Osteoblast (primary cell): ENCODE results near the gene TMCC1. TPM values are rescaled to one million over a fixed set of nuclear protein-coding genes. Genes with fewer than 3 reads are reported as not detected.

ENCODE experiments used
- DNase-seq: peaks from one replicate; pipeline ENCODE4 v3.0.0; 2011; ENCODE audit warnings: low spot score, mixed read lengths; ENCODE audit not compliant: insufficient read length; ENCODE audit errors: missing footprints
- H2AFZ ChIP-seq: 2 replicates; pipeline ENCODE4 v1.6.0; 2011; ENCODE audit warnings: mild to moderate bottlenecking, low read length
- H3K27ac ChIP-seq: 2 replicates; pipeline ENCODE4 v1.5.1; 2011; ENCODE audit warnings: mild to moderate bottlenecking, low read depth, low read length, moderate library complexity
- H3K27me3 ChIP-seq: 2 replicates; pipeline ENCODE4 v1.6.0; 2012; ENCODE audit warnings: mild to moderate bottlenecking, control low read depth, inconsistent platforms, low read length, moderate library complexity; ENCODE audit not compliant: insufficient read depth
- H3K36me3 ChIP-seq: 2 replicates; pipeline ENCODE4 v1.5.1; 2011; ENCODE audit warnings: mild to moderate bottlenecking, low read length, control low read depth, moderate library complexity; ENCODE audit not compliant: insufficient read depth
- H3K4me1 ChIP-seq: 2 replicates; pipeline ENCODE4 v1.5.1; 2011; ENCODE audit warnings: mild to moderate bottlenecking, low read length, control low read depth, moderate library complexity; ENCODE audit not compliant: insufficient read depth
- H3K4me2 ChIP-seq: 2 replicates; pipeline ENCODE4 v1.6.0; 2011; ENCODE audit warnings: mild to moderate bottlenecking, low read length; ENCODE audit not compliant: insufficient read depth
- H3K4me3 ChIP-seq: fragments of 200-600 bp; sonication (generic); 3 replicates; pipeline ENCODE4 v1.5.1; 2012; ENCODE audit warnings: mild to moderate bottlenecking, low read length, inconsistent platforms; ENCODE audit not compliant: insufficient read depth
- H3K79me2 ChIP-seq: 2 replicates; pipeline ENCODE4 v1.6.0; 2012; ENCODE audit warnings: mild to moderate bottlenecking, low read length, control low read depth, inconsistent platforms; ENCODE audit not compliant: insufficient read depth
- H3K9me3 ChIP-seq: 2 replicates; pipeline ENCODE4 v1.5.1; 2011; ENCODE audit warnings: low read depth, low read length, control low read depth
- H4K20me1 ChIP-seq: 2 replicates; pipeline ENCODE4 v1.6.0; 2012; ENCODE audit warnings: mild to moderate bottlenecking, low read length, control low read depth; ENCODE audit not compliant: insufficient read depth
- total RNA-seq: library from RNA; depleted of rRNA; stranded (reverse); fragments of >200 nt; gene quantifications from 2 replicates; pipeline ENCODE4 v1.2.3, GENCODE V29; 2012
- TF ChIP-seq, protein P1 (sequence below): IDR thresholded peaks from 2 replicates; pipeline ENCODE4 v1.5.1; 2011; ENCODE audit warnings: mild to moderate bottlenecking, low read depth, low read length, moderate library complexity; ENCODE audit errors: extremely low read depth

The TMCC1 gene
- total RNA-seq, 1 donor = 17.4 TPM

- TF ChIP-seq, protein P1, sequence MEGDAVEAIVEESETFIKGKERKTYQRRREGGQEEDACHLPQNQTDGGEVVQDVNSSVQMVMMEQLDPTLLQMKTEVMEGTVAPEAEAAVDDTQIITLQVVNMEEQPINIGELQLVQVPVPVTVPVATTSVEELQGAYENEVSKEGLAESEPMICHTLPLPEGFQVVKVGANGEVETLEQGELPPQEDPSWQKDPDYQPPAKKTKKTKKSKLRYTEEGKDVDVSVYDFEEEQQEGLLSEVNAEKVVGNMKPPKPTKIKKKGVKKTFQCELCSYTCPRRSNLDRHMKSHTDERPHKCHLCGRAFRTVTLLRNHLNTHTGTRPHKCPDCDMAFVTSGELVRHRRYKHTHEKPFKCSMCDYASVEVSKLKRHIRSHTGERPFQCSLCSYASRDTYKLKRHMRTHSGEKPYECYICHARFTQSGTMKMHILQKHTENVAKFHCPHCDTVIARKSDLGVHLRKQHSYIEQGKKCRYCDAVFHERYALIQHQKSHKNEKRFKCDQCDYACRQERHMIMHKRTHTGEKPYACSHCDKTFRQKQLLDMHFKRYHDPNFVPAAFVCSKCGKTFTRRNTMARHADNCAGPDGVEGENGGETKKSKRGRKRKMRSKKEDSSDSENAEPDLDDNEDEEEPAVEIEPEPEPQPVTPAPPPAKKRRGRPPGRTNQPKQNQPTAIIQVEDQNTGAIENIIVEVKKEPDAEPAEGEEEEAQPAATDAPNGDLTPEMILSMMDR = no peak
- no peaks in the 10 kb centered on the region for H3K27me3 ChIP-seq
- no peak overlapping the region for H2AFZ ChIP-seq
- no peaks in the 10 kb centered on the region for H3K79me2 ChIP-seq
- no peaks in the 10 kb centered on the region for H4K20me1 ChIP-seq
- H3K4me2 ChIP-seq = no peak overlapping the region
- peaks cover 4% of the 10 kb centered on the region for H3K4me1 ChIP-seq
- no peak overlapping the region for H3K4me3 ChIP-seq
- no peaks in the 10 kb centered on the region for H3K36me3 ChIP-seq
- no peak for DNase-seq
- peaks cover 4% of the 10 kb centered on the region for H3K9me3 ChIP-seq
- no peak overlapping the region for H3K27ac ChIP-seq
Measured at GRCh38 chr3:129632977-129633376, 260.5 kb downstream of the TMCC1 start.

GRCh38 chr3:129632556-129632955 is 261.0 kb downstream of the TMCC1 start:
- no peak overlapping the region for H2AFZ ChIP-seq
- no peak overlapping the region for H3K4me2 ChIP-seq
- peaks cover 8% of the 10 kb centered on the region for H3K4me1 ChIP-seq
- no peaks in the 10 kb centered on the region for H4K20me1 ChIP-seq
- no peaks in the 10 kb centered on the region for H3K27me3 ChIP-seq
- H3K27ac ChIP-seq = no peak overlapping the region
- H3K79me2 ChIP-seq = no peaks in the 10 kb centered on the region
- no peak overlapping the region for H3K4me3 ChIP-seq
- TF ChIP-seq, protein P1 = no peak
- H3K9me3 ChIP-seq = peaks cover 4% of the 10 kb centered on the region
- DNase-seq = peak; percentile 42
- no peaks in the 10 kb centered on the region for H3K36me3 ChIP-seq

DNA sequence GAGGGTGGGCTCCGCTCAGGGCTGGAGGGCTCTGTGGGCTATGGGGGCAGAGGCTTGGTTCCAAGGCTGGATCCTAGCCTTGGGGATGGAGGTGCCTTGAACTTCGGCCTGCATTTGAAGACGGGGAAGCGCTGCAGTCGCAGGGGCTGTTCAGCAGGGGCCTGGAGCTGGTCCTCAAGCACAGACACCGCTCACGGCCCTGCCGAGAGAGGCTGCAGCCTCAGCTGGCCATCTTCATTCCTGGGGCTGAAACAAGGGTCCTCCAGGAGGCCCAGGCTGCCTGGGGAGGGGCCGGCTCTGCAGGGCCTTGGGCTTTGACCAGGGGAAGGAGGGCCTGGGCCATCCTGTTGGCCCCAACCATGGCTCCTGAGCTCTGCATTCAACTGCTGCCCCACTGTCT is 261.5 kb downstream of the TMCC1 start:
- no peaks in the 10 kb centered on the region for H4K20me1 ChIP-seq
- no peak overlapping the region for H3K4me2 ChIP-seq
- peaks cover 4% of the 10 kb centered on the region for H3K9me3 ChIP-seq
- H3K36me3 ChIP-seq = no peaks in the 10 kb centered on the region
- DNase-seq = peak; percentile 30
- peaks cover 13% of the 10 kb centered on the region for H3K4me1 ChIP-seq
- no peak overlapping the region for H3K4me3 ChIP-seq
- no peaks in the 10 kb centered on the region for H3K79me2 ChIP-seq
- H3K27ac ChIP-seq = no peak overlapping the region
- no peaks in the 10 kb centered on the region for H3K27me3 ChIP-seq
- TF ChIP-seq, protein P1 = no peak
- H2AFZ ChIP-seq = no peak overlapping the region

DNA sequence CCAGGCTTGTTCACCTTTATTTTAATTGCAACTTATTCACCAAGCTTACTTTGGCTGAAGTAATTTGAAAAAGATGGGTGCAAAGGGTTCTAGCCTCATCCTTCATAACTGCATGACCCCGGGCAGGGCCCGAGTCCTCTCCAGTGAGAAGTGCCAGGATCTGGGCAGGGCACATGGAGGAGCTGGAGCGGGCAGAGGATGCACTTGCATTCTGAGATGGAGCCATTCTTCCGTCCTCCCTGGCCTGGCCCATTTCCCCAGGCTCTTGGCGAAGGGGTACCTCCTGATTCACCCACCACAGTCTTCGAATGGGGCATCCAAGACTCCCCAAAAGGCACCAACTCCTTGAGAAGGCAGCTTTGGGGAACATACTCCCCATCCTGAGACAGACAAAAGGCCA is 264.5 kb downstream of the TMCC1 start:
- H3K4me3 ChIP-seq = no peak overlapping the region

More for the DNA sequence above, 264.5 kb downstream of the TMCC1 start:
- H3K79me2 ChIP-seq = no peaks in the 10 kb centered on the region
- no peak overlapping the region for H2AFZ ChIP-seq
- H3K36me3 ChIP-seq = no peaks in the 10 kb centered on the region
- no peaks in the 10 kb centered on the region for H4K20me1 ChIP-seq
- H3K27me3 ChIP-seq = no peaks in the 10 kb centered on the region
- TF ChIP-seq, protein P1 = no peak
- H3K9me3 ChIP-seq = no peaks in the 10 kb centered on the region
- peaks cover 34% of the 10 kb centered on the region for H3K4me1 ChIP-seq
- H3K4me2 ChIP-seq = no peak overlapping the region
- H3K27ac ChIP-seq = no peak overlapping the region
- DNase-seq = peak; percentile 77
